Measurements from ENCODE around the gene FAM237A. TPM values are rescaled to one million over a fixed set of nuclear protein-coding genes. Genes with fewer than 3 reads are reported as not detected.

The FAM237A gene
- polyA plus RNA-seq, 1 experiment: not detected

DNA sequence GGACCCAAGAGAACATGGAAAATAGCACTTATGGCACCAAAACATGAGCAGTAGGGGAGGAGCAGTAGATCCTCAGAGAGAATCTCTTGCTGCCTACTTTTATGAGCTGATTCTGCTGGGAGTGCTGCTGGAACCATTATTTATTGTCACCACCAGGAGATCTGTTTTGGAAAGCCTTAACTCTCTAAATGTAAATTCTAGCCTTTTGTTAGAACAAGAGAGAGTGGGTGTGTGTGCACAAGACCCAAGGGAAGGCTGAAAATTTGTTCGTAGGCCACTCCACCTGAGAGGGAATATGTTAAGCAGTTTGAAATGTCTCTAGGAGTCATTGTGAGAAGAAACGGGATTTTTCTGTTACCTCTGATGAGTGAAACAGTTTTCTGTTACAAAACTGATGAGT, 16.2 kb upstream of the FAM237A start:
- ChIA-PET POLR2A (no interaction called here), CTCF (no interaction called here)
- no peak for DNase-seq (ENCODE audit: low read depth, low spot score)
- H3K27me3 ChIP-seq (ENCODE audit: control insufficient read depth, insufficient read depth, low read length): no peaks in the 10 kb centered on the region
- no peak overlapping the region for H3K27ac ChIP-seq (ENCODE audit: low read depth, low read length)
- no peaks in the 10 kb centered on the region for H3K9me3 ChIP-seq (ENCODE audit: control insufficient read depth, insufficient read depth, low read length)
- TF ChIP-seq, protein P1, sequence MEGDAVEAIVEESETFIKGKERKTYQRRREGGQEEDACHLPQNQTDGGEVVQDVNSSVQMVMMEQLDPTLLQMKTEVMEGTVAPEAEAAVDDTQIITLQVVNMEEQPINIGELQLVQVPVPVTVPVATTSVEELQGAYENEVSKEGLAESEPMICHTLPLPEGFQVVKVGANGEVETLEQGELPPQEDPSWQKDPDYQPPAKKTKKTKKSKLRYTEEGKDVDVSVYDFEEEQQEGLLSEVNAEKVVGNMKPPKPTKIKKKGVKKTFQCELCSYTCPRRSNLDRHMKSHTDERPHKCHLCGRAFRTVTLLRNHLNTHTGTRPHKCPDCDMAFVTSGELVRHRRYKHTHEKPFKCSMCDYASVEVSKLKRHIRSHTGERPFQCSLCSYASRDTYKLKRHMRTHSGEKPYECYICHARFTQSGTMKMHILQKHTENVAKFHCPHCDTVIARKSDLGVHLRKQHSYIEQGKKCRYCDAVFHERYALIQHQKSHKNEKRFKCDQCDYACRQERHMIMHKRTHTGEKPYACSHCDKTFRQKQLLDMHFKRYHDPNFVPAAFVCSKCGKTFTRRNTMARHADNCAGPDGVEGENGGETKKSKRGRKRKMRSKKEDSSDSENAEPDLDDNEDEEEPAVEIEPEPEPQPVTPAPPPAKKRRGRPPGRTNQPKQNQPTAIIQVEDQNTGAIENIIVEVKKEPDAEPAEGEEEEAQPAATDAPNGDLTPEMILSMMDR (IDR thresholded peaks at IDR 0.05; ENCODE audit: low read depth, low read length): no peak
- H3K4me3 ChIP-seq (ENCODE audit: low read depth, low read length): no peak overlapping the region

GRCh38 chr2:206627632-206628031, 14.7 kb upstream of the FAM237A start:
- POLR2A ChIA-PET: no interaction called here
- CTCF ChIA-PET: no interaction called here
- Histone ChIP-seq H3K27ac (ENCODE audit: low read depth, low read length) (no peak overlapping the region), H3K4me3 (ENCODE audit: low read depth, low read length) (no peak overlapping the region), H3K27me3 (ENCODE audit: control insufficient read depth, insufficient read depth, low read length) (no peaks in the 10 kb centered on the region), H3K9me3 (ENCODE audit: control insufficient read depth, insufficient read depth, low read length) (no peaks in the 10 kb centered on the region)
- DNase-seq (ENCODE audit: low read depth, low spot score): no peak
- TF ChIP-seq, protein P1 (IDR thresholded peaks at IDR 0.05; ENCODE audit: low read depth, low read length): no peak

DNA sequence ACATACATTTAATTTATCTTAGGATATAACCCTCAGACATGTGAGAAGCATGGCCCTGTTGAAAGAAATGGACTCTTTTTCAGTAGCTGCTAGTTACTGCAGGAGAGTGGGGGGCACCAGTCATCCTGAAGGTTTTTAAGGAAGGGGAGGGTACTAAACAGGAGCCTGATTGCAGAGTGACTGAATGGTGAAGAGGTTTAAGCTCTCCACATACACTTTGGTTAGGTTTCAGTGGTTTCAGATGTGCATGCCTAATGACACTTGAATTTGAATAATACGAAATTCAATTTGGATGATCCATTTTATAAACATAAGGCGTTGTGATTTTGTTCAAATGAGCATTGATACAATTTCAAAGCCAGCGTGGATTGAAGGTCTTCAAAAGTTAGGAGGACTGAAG, 10.9 kb upstream of the FAM237A start:
- Histone ChIP-seq H3K27me3 (ENCODE audit: control insufficient read depth, insufficient read depth, low read length) (no peaks in the 10 kb centered on the region), H3K4me3 (ENCODE audit: low read depth, low read length) (no peak overlapping the region), H3K27ac (ENCODE audit: low read depth, low read length) (no peak overlapping the region), H3K9me3 (ENCODE audit: control insufficient read depth, insufficient read depth, low read length) (no peaks in the 10 kb centered on the region)
- DNase-seq (ENCODE audit: low read depth, low spot score): no peak
- TF ChIP-seq, protein P1 (IDR thresholded peaks at IDR 0.05; ENCODE audit: low read depth, low read length): no peak
- ChIA-PET CTCF (no interaction called here), POLR2A (no interaction called here)

- POLR2A ChIA-PET: interaction anchor here (0.6 kb wide), 1 partner anchor 474 kb away, joined by 6 read pairs; no protein-coding TSS in a partner anchor
- TF ChIP-seq, protein P1 (IDR thresholded peaks at IDR 0.05; ENCODE audit: low read depth, low read length): no peak
- CTCF ChIA-PET: no interaction called here
- Histone ChIP-seq H3K9me3 (ENCODE audit: control insufficient read depth, insufficient read depth, low read length) (no peaks in the 10 kb centered on the region), H3K4me3 (ENCODE audit: low read depth, low read length) (no peak overlapping the region), H3K27me3 (ENCODE audit: control insufficient read depth, insufficient read depth, low read length) (no peaks in the 10 kb centered on the region), H3K27ac (ENCODE audit: low read depth, low read length) (no peak overlapping the region)
- no peak for DNase-seq (ENCODE audit: low read depth, low spot score)
These were observed 7.3 kb upstream of the FAM237A start for GRCh38 chr2:206635015-206635414.

DNA sequence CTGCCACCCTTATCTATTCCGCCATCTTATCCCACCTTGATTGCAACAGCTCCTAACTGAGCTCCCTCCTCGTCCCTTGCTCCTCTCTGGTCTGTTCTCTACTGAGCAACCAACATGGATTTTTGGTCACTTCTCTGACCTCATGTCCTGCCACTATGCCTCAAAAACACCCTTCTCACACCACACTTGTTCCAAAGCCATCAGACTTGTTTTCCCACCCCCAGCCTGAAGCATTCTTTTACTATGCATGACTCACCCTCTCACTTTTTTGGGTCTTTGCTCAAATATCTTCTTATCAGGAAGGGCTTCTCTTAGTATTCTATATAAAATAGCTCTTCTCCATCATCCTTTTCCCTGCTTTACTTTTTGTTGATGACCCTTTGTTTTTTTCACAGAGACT, 2.7 kb upstream of the FAM237A start:
- DNase-seq (ENCODE audit: low read depth, low spot score): no peak
- no peak overlapping the region for H3K4me3 ChIP-seq (ENCODE audit: low read depth, low read length)
- TF ChIP-seq, protein P1 (IDR thresholded peaks at IDR 0.05; ENCODE audit: low read depth, low read length): no peak
- H3K27me3 ChIP-seq (ENCODE audit: control insufficient read depth, insufficient read depth, low read length): peaks cover 12% of the 10 kb centered on the region
- H3K27ac ChIP-seq (ENCODE audit: low read depth, low read length): no peak overlapping the region
- ChIA-PET POLR2A (no interaction called here), CTCF (no interaction called here)
- H3K9me3 ChIP-seq (ENCODE audit: control insufficient read depth, insufficient read depth, low read length): peaks cover 4% of the 10 kb centered on the region; the same call in 1 of the 2 replicates
